ENCODE results near the gene EPS8.

- TF ChIP-seq POLR2AphosphoS5 (IDR thresholded peaks at IDR 0.05; ENCODE audit: low read depth, low read length) (no peak), RFX5 (IDR thresholded peaks at IDR 0.05; ENCODE audit: low read length) (no peak), CTCF (IDR thresholded peaks at IDR 0.05) (no peak), YY1 (IDR thresholded peaks at IDR 0.05; ENCODE audit: low read depth) (no peak), FOXM1 (IDR thresholded peaks at IDR 0.05; ENCODE audit: low read depth) (no peak), EP300 (IDR thresholded peaks at IDR 0.05; ENCODE audit: borderline replicate concordance in 1 of 2, low read depth in 1 of 2, low read length in 1 of 2) (no peak), IRF3 (IDR thresholded peaks at IDR 0.05; ENCODE audit: low read depth, low read length) (no peak)
Observed at GRCh38 chr12:15605881-15606590, 183.2 kb downstream of the EPS8 start.

Measured in SK-N-SH (cell line).